HG03066 (cell line): Measurements from ENCODE around the gene SERF1B.
"Not testable (repeated sequence)": the region's sequence is repeated elsewhere in the genome, so short reads cannot be mapped to it uniquely, and the experiment has no call there.

Experiments used
- ATAC-seq: cut with Tn5 transposase; IDR thresholded peaks from one replicate; pipeline ENCODE4 v1.9.1; 2021; ENCODE audit warnings: low read depth; ENCODE audit not compliant: unreplicated experiment

The SERF1B gene

DNA sequence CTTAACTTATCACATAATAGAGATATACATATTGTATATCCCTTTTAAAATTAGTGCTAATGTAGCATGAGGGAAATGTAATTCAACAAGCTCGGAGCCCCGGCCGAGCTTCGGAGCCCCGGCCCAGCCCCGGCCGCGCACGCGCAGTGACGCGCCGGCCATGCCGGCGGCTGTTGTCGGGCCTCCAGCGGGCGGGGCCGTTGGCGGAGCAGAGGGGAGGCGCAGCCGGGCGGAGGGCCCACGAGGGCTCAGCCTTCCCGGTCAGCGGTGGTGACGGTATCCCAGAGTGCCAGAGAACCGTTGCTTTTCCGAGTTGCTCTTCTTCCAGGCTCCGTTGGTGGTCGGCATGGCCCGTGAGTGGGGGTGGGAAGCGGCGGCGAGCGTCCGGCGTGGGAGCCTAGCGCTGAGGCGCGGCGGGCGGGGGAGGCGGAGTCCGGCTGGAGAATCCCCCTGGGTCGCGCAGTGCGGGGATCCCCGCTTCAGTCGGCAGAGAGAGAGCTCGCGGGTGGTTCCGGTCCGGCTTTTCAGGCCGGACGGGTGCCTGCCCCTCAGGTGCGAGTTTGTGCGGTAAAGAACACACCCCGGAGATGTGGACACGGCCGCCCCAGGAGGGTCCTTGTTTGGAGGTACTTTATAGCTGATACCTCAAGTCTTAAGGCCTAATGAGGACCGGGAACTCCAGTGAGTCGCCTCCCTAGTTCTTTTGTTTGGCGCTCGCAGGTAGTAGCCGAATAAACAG is at the start of gene SERF1B:
TSS of gene SERF1B (plus strand) at position 146 of the 739 bp plus-strand sequence. CDS start at position 347, 201 bp downstream.
- ATAC-seq: peak; percentile 88

DNA sequence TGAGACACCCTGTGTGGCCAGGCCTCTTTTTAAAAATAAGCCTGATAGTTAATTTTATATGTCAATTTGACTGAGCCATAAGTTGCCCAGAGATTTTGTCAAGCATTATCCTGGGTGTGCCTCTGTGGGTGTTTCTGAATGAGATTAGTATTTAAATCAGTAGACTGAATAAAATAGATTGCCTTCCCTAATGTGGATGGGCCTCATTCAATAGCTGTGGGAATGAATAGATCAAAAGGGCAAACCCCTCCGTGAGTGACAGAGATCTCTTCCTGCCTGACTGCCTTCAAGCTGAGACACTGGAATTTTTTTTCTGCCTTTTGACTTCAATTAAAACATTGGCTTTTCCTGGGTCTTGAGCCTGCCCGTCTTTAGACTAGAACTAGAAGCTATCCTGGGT is 33.3 kb upstream of the SERF1B start:
- ATAC-seq: not testable (repeated sequence)

DNA sequence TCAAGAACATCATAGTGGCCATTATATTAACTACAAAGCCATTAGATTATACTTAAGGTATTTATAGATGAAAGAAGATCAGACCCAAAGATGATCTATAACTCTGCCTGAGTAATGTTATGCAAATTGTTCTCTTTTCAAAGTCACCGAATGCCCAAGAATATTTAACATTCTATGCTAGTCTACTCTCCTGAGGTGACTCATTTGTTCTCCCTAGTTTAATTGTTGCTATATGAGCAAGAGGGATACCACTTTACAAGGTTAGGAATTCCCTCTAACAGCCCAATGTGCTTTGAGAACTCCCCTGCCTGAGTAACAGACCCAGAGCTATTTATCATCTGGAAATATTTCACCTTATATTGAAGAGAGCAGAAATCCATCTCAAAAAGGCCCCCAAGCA is 29.5 kb upstream of the SERF1B start:
- ATAC-seq: not testable (repeated sequence)

DNA sequence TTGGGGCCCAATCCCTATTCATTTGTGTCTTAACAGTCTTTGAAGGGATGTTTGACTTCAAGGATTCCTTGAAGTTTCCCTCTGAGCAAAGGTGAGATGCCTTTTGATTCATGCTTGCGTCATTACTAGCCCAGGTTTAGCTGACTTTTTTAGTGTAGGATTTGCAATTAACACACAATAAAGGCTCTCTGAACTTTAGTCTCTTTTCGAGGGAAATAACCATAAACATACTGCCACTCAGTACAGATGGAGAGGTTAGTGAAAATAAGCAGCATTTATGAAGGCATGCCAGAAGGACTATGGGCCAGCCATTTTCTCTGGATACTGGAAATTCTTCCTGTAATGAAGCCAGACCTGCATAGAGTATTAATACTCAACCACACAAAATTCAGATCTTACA is 4.4 kb upstream of the SERF1B start:
- not testable (repeated sequence) for ATAC-seq

DNA sequence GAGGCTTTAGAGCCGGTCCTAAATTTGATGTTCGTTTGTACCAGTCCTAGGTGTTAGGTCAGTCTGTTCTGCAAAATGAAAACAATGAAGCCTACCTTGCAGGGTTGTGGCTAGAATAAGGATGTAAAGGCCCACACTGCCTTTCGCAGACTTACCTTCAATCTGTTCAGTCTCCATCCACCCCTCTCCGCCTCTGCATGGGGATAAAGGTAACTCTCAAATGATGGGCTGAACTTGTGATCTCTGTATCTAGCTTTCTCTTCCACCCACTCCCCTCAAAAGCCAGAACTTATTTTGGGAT is 744 bp downstream of the SERF1B start:
- peak; percentile 18 for ATAC-seq

DNA sequence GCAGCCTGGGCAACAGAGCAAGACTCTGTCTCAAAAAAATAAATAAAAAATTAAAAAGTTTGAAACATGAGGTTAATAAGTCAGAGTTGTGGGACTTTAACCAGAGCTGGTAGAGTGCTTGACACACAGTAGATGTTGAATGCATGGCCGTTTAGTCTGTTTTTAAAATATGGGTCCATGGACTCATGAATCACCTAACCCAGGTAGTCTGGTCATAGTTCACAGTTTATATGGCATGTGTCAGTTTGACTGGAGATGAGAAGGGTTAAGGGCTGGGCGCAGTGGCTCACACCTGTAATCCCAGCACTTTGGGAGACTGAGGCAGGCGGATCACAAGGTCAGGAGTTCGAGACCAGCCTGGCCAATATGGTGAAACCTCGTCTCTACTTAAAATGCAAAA is 6.2 kb downstream of the SERF1B start:
- not testable (repeated sequence) for ATAC-seq

DNA sequence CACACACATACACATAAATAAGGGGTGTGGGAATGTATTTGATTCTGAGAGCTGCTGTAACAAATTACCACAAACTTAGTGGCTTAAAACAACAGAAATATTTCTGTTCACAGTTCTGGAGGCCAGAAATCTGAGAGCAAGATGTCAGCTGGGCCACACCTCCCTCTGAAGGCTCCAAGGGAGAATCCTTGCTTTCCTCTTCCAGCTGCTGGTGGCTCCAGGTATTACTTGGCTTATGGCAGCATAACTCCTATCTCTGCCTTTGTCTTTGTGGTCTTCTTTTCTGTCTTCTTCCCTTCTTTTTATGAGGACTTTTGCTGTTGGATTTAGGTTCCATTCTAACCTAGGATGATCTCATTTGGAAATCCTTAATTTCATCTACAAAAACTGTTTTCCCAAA is 16.4 kb downstream of the SERF1B start:
- not testable (repeated sequence) for ATAC-seq

DNA sequence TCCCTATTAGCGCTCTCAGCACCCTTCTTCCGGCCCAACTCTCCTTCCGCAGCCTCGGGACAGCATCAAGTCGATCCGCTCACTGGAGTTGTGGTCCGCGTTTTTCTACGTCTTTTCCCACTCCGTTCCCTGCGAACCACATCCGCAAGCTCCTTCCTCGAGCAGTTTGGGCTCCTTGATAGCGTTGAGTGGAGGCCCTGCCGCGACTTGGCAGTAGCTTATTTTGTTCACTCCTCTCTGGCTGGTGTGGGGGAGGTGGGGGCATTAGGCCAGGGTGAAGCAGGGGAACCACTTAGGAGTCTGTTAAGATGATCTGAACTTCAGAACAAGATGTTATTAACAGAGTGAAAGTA is 24.7 kb downstream of the SERF1B start:
- ATAC-seq: not testable (repeated sequence)

DNA sequence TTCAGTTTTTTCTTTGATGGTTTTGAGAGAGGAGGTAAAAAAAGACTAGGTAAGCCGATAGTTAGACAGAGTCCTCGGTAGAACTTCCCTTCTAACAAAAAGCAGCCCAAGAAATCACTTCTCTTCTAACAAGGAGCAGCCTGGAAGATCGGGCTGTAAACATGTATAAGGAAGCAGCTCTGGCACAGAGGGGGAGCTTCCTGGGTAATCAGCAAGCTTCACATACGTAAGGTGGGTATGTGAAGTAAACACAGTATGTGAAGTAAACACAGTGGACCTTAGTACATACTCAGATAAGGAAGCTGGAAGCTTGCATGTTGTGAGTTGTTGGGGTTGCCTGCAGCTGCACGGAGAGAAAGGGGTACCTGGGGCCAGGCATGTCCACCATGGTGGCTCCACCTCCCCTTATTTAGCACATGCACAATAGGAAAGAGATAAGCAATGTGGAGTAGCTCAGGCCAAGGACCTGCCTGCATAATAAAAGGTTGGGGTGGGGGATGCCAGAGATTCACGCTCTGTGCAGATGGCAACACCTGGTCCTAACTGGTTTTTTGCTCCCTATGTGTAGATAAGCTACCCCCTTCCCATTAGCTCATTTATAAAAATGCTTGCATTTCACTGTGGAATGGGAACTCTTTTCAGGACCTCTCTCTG is 31.4 kb downstream of the SERF1B start:
- ATAC-seq: not testable (repeated sequence)

DNA sequence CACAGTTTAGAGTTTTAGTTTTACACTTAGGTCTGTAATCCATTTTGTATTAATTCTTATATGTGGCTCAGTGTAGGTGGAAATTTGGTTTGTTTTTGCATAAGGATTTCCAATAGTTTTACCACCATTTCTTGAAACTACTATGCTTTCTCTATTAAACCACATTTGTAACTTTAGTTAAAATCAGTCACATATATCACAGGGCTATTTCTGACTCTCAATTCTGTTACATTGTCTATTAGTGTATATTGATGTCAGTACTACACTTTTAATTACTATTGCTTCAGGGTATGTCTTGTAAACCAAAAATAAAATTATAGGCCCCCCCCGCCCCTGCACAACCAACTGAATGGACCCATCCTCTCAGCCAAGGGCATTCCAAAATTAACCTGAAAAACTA is 32.1 kb downstream of the SERF1B start:
- not testable (repeated sequence) for ATAC-seq

DNA sequence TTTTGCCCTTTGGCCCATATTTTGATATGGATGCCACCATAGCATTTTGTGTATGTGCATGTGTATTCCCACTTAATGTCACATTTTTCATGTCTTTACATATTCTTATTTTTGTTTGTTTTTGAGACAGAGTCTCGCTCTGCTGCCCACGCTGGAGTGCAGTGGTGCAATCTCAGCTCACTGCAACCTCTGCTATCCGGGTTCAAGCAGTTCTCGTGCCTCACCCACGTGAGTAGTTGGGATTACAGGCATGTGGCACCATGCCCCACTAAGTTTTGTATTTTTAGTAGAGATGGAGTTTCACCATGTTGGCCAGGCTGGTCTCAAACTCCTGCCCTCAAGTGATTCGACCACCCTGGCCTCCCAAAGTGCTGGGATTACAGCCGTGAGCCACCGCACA is 52.6 kb downstream of the SERF1B start:
- not testable (repeated sequence) for ATAC-seq

DNA sequence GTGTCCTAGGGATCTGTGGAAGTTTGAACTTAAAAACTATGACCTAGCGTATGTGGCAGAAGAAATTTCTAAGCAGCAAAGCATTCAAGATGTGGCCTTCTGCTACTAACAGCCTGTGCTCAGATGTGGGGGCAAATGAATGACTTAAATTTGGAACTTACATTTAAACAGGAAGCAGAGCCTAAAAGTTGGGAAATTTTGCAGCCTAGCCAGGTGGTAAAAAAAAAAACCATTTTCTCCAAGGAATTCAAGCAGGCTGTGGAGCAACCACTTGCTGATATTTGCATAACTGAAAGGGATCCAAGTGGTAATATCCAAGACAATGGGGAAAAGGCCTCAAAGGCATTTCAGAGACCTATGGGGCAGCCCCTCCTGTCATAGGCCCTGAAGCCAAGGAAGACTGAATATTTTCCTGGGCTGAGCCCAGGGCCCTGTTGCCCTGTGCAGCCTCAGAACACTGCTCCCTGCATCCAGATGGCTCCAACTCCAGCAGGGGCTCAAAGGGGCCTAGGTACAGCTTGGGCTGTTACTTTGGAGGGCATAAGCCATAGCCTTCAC is 63.9 kb downstream of the SERF1B start:
- ATAC-seq: not testable (repeated sequence)

DNA sequence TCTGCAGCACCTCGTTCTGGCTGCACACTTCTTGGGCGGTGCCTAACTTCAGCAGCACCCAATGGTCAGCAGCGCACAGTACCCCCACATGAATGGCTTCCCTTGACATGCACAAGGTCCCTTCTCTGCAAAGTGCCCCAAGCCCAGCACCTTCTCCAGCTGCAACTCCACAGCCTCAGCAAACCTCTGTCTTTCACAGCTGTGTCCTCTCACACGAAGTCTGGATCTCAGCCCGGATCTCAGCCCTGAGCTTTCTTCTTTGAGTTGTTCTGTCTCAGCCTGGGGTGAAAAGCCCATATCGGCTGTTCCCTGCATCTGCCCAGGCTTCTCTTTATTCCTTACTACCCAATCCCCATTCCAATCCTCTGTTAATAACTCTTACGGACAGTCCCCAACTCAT is 66.7 kb downstream of the SERF1B start:
- not testable (repeated sequence) for ATAC-seq
